ENCODE measurements around the gene THEMIS2. TPM values are rescaled to one million over a fixed set of nuclear protein-coding genes. Genes with fewer than 3 reads are reported as not detected.
"Not testable (repeated sequence)": the region's sequence is repeated elsewhere in the genome, so short reads cannot be mapped to it uniquely, and the experiment has no call there.

THEMIS2 gene
- polyA plus RNA-seq, 4 donors: 2.2 to 16.8 (median 9.1) TPM

- no peak for FAIRE-seq
These were observed 38.9 kb upstream of the THEMIS2 start for GRCh38 chr1:27833470-27833869.

GRCh38 chr1:27835046-27835445 is 37.3 kb upstream of the THEMIS2 start:
- peaks cover 5 to 6% (median 5%) of the 10 kb centered on the region in 3 donors for H3K4me1 ChIP-seq (ENCODE audit: control insufficient read depth in 3 of 3, insufficient read depth in 2 of 3, low read depth in 1 of 3, low read length in 2 of 3)
- no peaks in the 10 kb centered on the region for H3K9me3 ChIP-seq (ENCODE audit: control insufficient read depth in 2 of 2, insufficient read depth in 1 of 2, low read depth in 1 of 2, low read length in 1 of 2)
- H3K4me3 ChIP-seq (ENCODE audit: low read depth in 1 of 3, low read length in 3 of 3): no peak overlapping the region
- no peaks in the 10 kb centered on the region for H3K27me3 ChIP-seq (ENCODE audit: control insufficient read depth in 3 of 3, insufficient read depth in 3 of 3, low read length in 3 of 3)
- DNase-seq (no peak), FAIRE-seq (no peak)
- H3K27ac ChIP-seq (ENCODE audit: low read depth in 1 of 3, low read length in 2 of 3): no peak overlapping the region
- H3K36me3 ChIP-seq (ENCODE audit: control insufficient read depth in 3 of 3, insufficient read depth in 2 of 3, low read depth in 1 of 3, low read length in 3 of 3): peaks cover 2 to 23% (median 4%) of the 10 kb centered on the region in 3 donors

More at GRCh38 chr1:27833470-27833869, 38.9 kb upstream of the THEMIS2 start:
- no peaks in the 10 kb centered on the region for H3K9me3 ChIP-seq (ENCODE audit: control insufficient read depth in 2 of 2, insufficient read depth in 1 of 2, low read depth in 1 of 2, low read length in 1 of 2)
- no peak for DNase-seq
- 86 to 93% (median 89%) methylated on average over 3 of the region's 3 CpGs for WGBS, 3 donors
- no peak overlapping the region for H3K27ac ChIP-seq (ENCODE audit: low read depth in 1 of 3, low read length in 2 of 3)
- no peaks in the 10 kb centered on the region for H3K27me3 ChIP-seq (ENCODE audit: control insufficient read depth in 3 of 3, insufficient read depth in 3 of 3, low read length in 3 of 3)
- no peak overlapping the region for H3K4me3 ChIP-seq (ENCODE audit: low read depth in 1 of 3, low read length in 3 of 3)
- peaks cover 0 to 14% (median 2%) of the 10 kb centered on the region in 3 donors for H3K36me3 ChIP-seq (ENCODE audit: control insufficient read depth in 3 of 3, insufficient read depth in 2 of 3, low read depth in 1 of 3, low read length in 3 of 3)
- H3K4me1 ChIP-seq (ENCODE audit: control insufficient read depth in 3 of 3, insufficient read depth in 2 of 3, low read depth in 1 of 3, low read length in 2 of 3): peaks cover 5 to 10% (median 9%) of the 10 kb centered on the region in 3 donors

- Histone ChIP-seq H3K9me3 (ENCODE audit: control insufficient read depth in 2 of 2, insufficient read depth in 1 of 2, low read depth in 1 of 2, low read length in 1 of 2) (no peaks in the 10 kb centered on the region), H3K36me3 (ENCODE audit: control insufficient read depth in 3 of 3, insufficient read depth in 2 of 3, low read depth in 1 of 3, low read length in 3 of 3) (peaks cover 3 to 25% (median 6%) of the 10 kb centered on the region in 3 donors), H3K27me3 (ENCODE audit: control insufficient read depth in 3 of 3, insufficient read depth in 3 of 3, low read length in 3 of 3) (no peaks in the 10 kb centered on the region), H3K4me1 (ENCODE audit: control insufficient read depth in 3 of 3, insufficient read depth in 2 of 3, low read depth in 1 of 3, low read length in 2 of 3) (peaks cover 5 to 6% (median 5%) of the 10 kb centered on the region in 3 donors), H3K4me3 (ENCODE audit: low read depth in 1 of 3, low read length in 3 of 3) (no peak overlapping the region), H3K27ac (ENCODE audit: low read depth in 1 of 3, low read length in 2 of 3) (no peak overlapping the region)
- DNase-seq (no peak), FAIRE-seq (no peak)
- WGBS, 3 donors: 92 to 100% (median 100%) methylated on average over 1 of the region's 1 CpG
These were observed 36.8 kb upstream of the THEMIS2 start for GRCh38 chr1:27835501-27835900.

GRCh38 chr1:27849951-27850350 is 22.4 kb upstream of the THEMIS2 start:
- Histone ChIP-seq H3K27me3 (ENCODE audit: control insufficient read depth in 3 of 3, insufficient read depth in 3 of 3, low read length in 3 of 3) (no peaks in the 10 kb centered on the region), H3K36me3 (ENCODE audit: control insufficient read depth in 3 of 3, insufficient read depth in 2 of 3, low read depth in 1 of 3, low read length in 3 of 3) (peaks cover 15 to 48% (median 22%) of the 10 kb centered on the region in 3 donors), H3K9me3 (ENCODE audit: control insufficient read depth in 2 of 2, insufficient read depth in 1 of 2, low read depth in 1 of 2, low read length in 1 of 2) (peaks cover 0 to 5% of the 10 kb centered on the region in 2 donors), H3K4me1 (ENCODE audit: control insufficient read depth in 3 of 3, insufficient read depth in 2 of 3, low read depth in 1 of 3, low read length in 2 of 3) (no peaks in the 10 kb centered on the region), H3K4me3 (ENCODE audit: low read depth in 1 of 3, low read length in 3 of 3) (no peak overlapping the region), H3K27ac (ENCODE audit: low read depth in 1 of 3, low read length in 2 of 3) (no peak overlapping the region)
- no peak for DNase-seq
- no peak for FAIRE-seq
- 98 to 99% (median 99%) methylated on average over 7 of the region's 7 CpGs for WGBS, 3 donors

- H3K4me1 ChIP-seq (ENCODE audit: control insufficient read depth in 3 of 3, insufficient read depth in 2 of 3, low read depth in 1 of 3, low read length in 2 of 3): no peaks in the 10 kb centered on the region
- DNase-seq: no peak
- H3K27me3 ChIP-seq (ENCODE audit: control insufficient read depth in 3 of 3, insufficient read depth in 3 of 3, low read length in 3 of 3): no peaks in the 10 kb centered on the region
- peaks cover 0 to 5% of the 10 kb centered on the region in 2 donors for H3K9me3 ChIP-seq (ENCODE audit: control insufficient read depth in 2 of 2, insufficient read depth in 1 of 2, low read depth in 1 of 2, low read length in 1 of 2)
- H3K36me3 ChIP-seq (ENCODE audit: control insufficient read depth in 3 of 3, insufficient read depth in 2 of 3, low read depth in 1 of 3, low read length in 3 of 3): peaks cover 4 to 10% (median 10%) of the 10 kb centered on the region in 3 donors
- H3K27ac ChIP-seq (ENCODE audit: low read depth in 1 of 3, low read length in 2 of 3): no peak overlapping the region
- no peak overlapping the region for H3K4me3 ChIP-seq (ENCODE audit: low read depth in 1 of 3, low read length in 3 of 3)
- FAIRE-seq: no peak
- 82 to 90% (median 83%) methylated on average over 6 of the region's 6 CpGs for WGBS, 3 donors
These were observed 17.3 kb upstream of the THEMIS2 start for GRCh38 chr1:27855085-27855484.

- no peak overlapping the region for H3K27ac ChIP-seq (ENCODE audit: low read depth in 1 of 3, low read length in 2 of 3)
- DNase-seq: no peak
- H3K27me3 ChIP-seq (ENCODE audit: control insufficient read depth in 3 of 3, insufficient read depth in 3 of 3, low read length in 3 of 3): no peaks in the 10 kb centered on the region
- no peak overlapping the region for H3K4me3 ChIP-seq (ENCODE audit: low read depth in 1 of 3, low read length in 3 of 3)
- peaks cover 0 to 3% (median 1%) of the 10 kb centered on the region in 3 donors for H3K36me3 ChIP-seq (ENCODE audit: control insufficient read depth in 3 of 3, insufficient read depth in 2 of 3, low read depth in 1 of 3, low read length in 3 of 3)
- WGBS, 3 donors: 76 to 83% (median 79%) methylated on average over 11 to 12 of the region's 12 CpGs
- H3K9me3 ChIP-seq (ENCODE audit: control insufficient read depth in 2 of 2, insufficient read depth in 1 of 2, low read depth in 1 of 2, low read length in 1 of 2): peaks cover 0 to 2% of the 10 kb centered on the region in 2 donors
- no peak for FAIRE-seq
- H3K4me1 ChIP-seq (ENCODE audit: control insufficient read depth in 3 of 3, insufficient read depth in 2 of 3, low read depth in 1 of 3, low read length in 2 of 3): no peaks in the 10 kb centered on the region
These were observed 15.6 kb upstream of the THEMIS2 start for GRCh38 chr1:27856561-27857343.

- not testable (repeated sequence) for DNase-seq; FAIRE-seq; H3K4me3 ChIP-seq (ENCODE audit: low read depth in 1 of 3, low read length in 3 of 3); H3K36me3 ChIP-seq (ENCODE audit: control insufficient read depth in 3 of 3, insufficient read depth in 2 of 3, low read depth in 1 of 3, low read length in 3 of 3); H3K27me3 ChIP-seq (ENCODE audit: control insufficient read depth in 3 of 3, insufficient read depth in 3 of 3, low read length in 3 of 3); H3K4me1 ChIP-seq (ENCODE audit: control insufficient read depth in 3 of 3, insufficient read depth in 2 of 3, low read depth in 1 of 3, low read length in 2 of 3); H3K9me3 ChIP-seq (ENCODE audit: control insufficient read depth in 2 of 2, insufficient read depth in 1 of 2, low read depth in 1 of 2, low read length in 1 of 2); H3K27ac ChIP-seq (ENCODE audit: low read depth in 1 of 3, low read length in 2 of 3)
- WGBS, 3 donors: 76 to 85% (median 85%) methylated on average over 11 of the region's 11 CpGs
These were observed 14.8 kb upstream of the THEMIS2 start for GRCh38 chr1:27857552-27857951.

GRCh38 chr1:27858072-27858948 is 14.0 kb upstream of the THEMIS2 start:
- H3K27ac ChIP-seq (ENCODE audit: low read depth in 1 of 3, low read length in 2 of 3): no peak overlapping the region
- 35 to 36% (median 35%) methylated on average over 9 to 10 of the region's 10 CpGs for WGBS, 3 donors
- DNase-seq (peak; percentile 80 to 82), FAIRE-seq (no peak)
- H3K36me3 ChIP-seq (ENCODE audit: control insufficient read depth in 3 of 3, insufficient read depth in 2 of 3, low read depth in 1 of 3, low read length in 3 of 3): peaks cover 0 to 2% (median 0%) of the 10 kb centered on the region in 3 donors
- H3K4me3 ChIP-seq (ENCODE audit: low read depth in 1 of 3, low read length in 3 of 3): no peak overlapping the region
- H3K27me3 ChIP-seq (ENCODE audit: control insufficient read depth in 3 of 3, insufficient read depth in 3 of 3, low read length in 3 of 3): no peaks in the 10 kb centered on the region
- H3K9me3 ChIP-seq (ENCODE audit: control insufficient read depth in 2 of 2, insufficient read depth in 1 of 2, low read depth in 1 of 2, low read length in 1 of 2): no peaks in the 10 kb centered on the region
- H3K4me1 ChIP-seq (ENCODE audit: control insufficient read depth in 3 of 3, insufficient read depth in 2 of 3, low read depth in 1 of 3, low read length in 2 of 3): no peaks in the 10 kb centered on the region

Measured in small intestine (tissue), 7 donors.